Measurements from ENCODE around the gene TRIP12. TPM values are rescaled to one million over a fixed set of nuclear protein-coding genes. Genes with fewer than 3 reads are reported as not detected.

Gene TRIP12
- total RNA-seq, 1 experiment from 2014 or later: 166 TPM

DNA sequence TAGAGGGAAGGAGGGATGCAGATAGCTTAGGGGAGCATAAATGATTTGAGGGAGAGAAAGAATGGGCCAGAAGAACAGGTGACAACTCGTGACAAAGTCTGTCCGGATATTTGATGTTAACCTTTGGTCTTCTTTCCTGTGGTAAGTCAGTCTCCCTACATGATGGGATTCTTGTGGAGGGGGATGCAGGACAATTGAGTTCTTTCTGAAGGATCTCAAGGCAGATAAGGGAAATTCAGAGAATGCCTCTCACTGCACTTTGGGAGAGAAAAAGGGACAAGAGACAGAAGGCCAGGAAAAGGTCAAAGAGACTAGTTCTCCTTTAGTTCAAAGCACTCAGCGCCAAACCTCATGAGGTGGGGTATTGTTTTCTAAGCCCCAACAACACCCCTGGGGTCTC is 34.7 kb upstream of the TRIP12 start:
- H3K4ac ChIP-seq (ENCODE audit: low read depth, low read length): no peak overlapping the region
- no peak overlapping the region for H2BK15ac ChIP-seq (ENCODE audit: low read depth, low read length)
- Mint-ChIP-seq H3K4me3 (no peak overlapping the region), H3K4me1 (peaks cover 25 to 35% of the 10 kb centered on the region in 2 experiments), H3K27me3 (ENCODE audit: low read depth) (no peaks in the 10 kb centered on the region), H3K36me3 (ENCODE audit: insufficient read depth in 1 of 3, low read depth in 3 of 3) (peaks cover 0 to 9% (median 2%) of the 10 kb centered on the region in 3 experiments; a peak in 3 of 7 replicates), H3K27ac (peak overlapping the region in 2 of 3 experiments; percentile 55 to 68; a peak in 3 of 7 replicates), H3K9me3 (no peaks in the 10 kb centered on the region; a peak in 1 of 5 replicates)
- H2BK12ac ChIP-seq (ENCODE audit: insufficient read length, low read depth, low read length): no peak overlapping the region
- no peaks in the 10 kb centered on the region for H3K79me1 ChIP-seq (ENCODE audit: insufficient read depth, low read depth, low read length, poor library complexity, severe bottlenecking)
- TF ChIP-seq, protein P1, sequence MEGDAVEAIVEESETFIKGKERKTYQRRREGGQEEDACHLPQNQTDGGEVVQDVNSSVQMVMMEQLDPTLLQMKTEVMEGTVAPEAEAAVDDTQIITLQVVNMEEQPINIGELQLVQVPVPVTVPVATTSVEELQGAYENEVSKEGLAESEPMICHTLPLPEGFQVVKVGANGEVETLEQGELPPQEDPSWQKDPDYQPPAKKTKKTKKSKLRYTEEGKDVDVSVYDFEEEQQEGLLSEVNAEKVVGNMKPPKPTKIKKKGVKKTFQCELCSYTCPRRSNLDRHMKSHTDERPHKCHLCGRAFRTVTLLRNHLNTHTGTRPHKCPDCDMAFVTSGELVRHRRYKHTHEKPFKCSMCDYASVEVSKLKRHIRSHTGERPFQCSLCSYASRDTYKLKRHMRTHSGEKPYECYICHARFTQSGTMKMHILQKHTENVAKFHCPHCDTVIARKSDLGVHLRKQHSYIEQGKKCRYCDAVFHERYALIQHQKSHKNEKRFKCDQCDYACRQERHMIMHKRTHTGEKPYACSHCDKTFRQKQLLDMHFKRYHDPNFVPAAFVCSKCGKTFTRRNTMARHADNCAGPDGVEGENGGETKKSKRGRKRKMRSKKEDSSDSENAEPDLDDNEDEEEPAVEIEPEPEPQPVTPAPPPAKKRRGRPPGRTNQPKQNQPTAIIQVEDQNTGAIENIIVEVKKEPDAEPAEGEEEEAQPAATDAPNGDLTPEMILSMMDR (conservative IDR thresholded peaks at IDR 0.05): no peak
- H2BK20ac ChIP-seq (ENCODE audit: low read depth, low read length, poor library complexity, severe bottlenecking): no peak overlapping the region
- no peaks in the 10 kb centered on the region for H3K79me2 ChIP-seq (ENCODE audit: insufficient read depth, low read length)
- no peaks in the 10 kb centered on the region for H3K27me3 ChIP-seq (ENCODE audit: insufficient read depth, low read length)
- no peak overlapping the region for H4K91ac ChIP-seq (ENCODE audit: insufficient read length, low read depth, low read length)
- H3K4me1 ChIP-seq (ENCODE audit: insufficient read depth, low read length): peaks cover 4% of the 10 kb centered on the region; the same call in 1 of the 2 replicates
- H2AFZ ChIP-seq (ENCODE audit: low read length): no peak overlapping the region
- no peak overlapping the region for H3K18ac ChIP-seq (ENCODE audit: insufficient read length, low read depth, low read length)
- no peaks in the 10 kb centered on the region for H3K9me3 ChIP-seq (ENCODE audit: control insufficient read depth, low read depth, low read length)
- no peak overlapping the region for H3K9ac ChIP-seq (ENCODE audit: extremely low read depth, insufficient read length, low read length)
- no peak overlapping the region for H3K56ac ChIP-seq (ENCODE audit: insufficient read length, low read depth, low read length)
- no peak for DNase-seq
- no peaks in the 10 kb centered on the region for H3K23me2 ChIP-seq (ENCODE audit: insufficient read length, low read depth, low read length, poor library complexity, severe bottlenecking)
- no peak overlapping the region for H2BK120ac ChIP-seq (ENCODE audit: low read depth, low read length, poor library complexity, severe bottlenecking)
- WGBS (ENCODE audit: extremely low coverage, insufficient read length, low lambda C conversion rate): no CpG with 5 or more reads among the region's 3 CpGs
- no peak overlapping the region for H2AK5ac ChIP-seq (ENCODE audit: insufficient read length, low read length)
- H3T11ph ChIP-seq (ENCODE audit: low read length): no peak overlapping the region
- H4K5ac ChIP-seq (ENCODE audit: insufficient read length, low read depth, low read length): no peak overlapping the region
- no peak overlapping the region for H3K4me2 ChIP-seq (ENCODE audit: insufficient read depth, insufficient read length, low read length)
- no peak overlapping the region for H3K14ac ChIP-seq (ENCODE audit: insufficient read depth, low read length)
- H2BK5ac ChIP-seq (ENCODE audit: insufficient read length, low read length): no peak overlapping the region
- no peak overlapping the region for H3K23ac ChIP-seq (ENCODE audit: insufficient read length, low read depth, low read length)
- H4K8ac ChIP-seq (replicated peaks; ENCODE audit: insufficient read length, low read depth, low read length): no peak overlapping the region
- H3K27ac ChIP-seq (ENCODE audit: insufficient read length, low read depth, low read length): no peak overlapping the region
- no peaks in the 10 kb centered on the region for H4K20me1 ChIP-seq (ENCODE audit: control insufficient read depth, insufficient read depth, insufficient read length)

Data from H9 (cell line).